ENCODE results near the gene FBXW2. TPM values are rescaled to one million over a fixed set of nuclear protein-coding genes. Genes with fewer than 3 reads are reported as not detected.

The FBXW2 gene
- total RNA-seq, 2 experiments from 2014 or later: 68.3 to 72.5 TPM

Other genes starting within 250 kb of the FBXW2 start
- gene CDK5RAP2, start 213.2 kb downstream of the FBXW2 start, total RNA-seq: 10 to 100 TPM; 51.8 to 57.9 TPM
- 1 to 10 TPM; 5.6 to 5.7 TPM for gene MEGF9, start 78.9 kb downstream of the FBXW2 start, total RNA-seq
- gene PSMD5, start 49.5 kb upstream of the FBXW2 start, total RNA-seq: 10 to 100 TPM; 63.0 to 68.1 TPM
- 100 to 1,000 TPM; 174 TPM for gene PHF19, start 83.8 kb upstream of the FBXW2 start, total RNA-seq
- gene TRAF1, start 133.4 kb upstream of the FBXW2 start, total RNA-seq: 100 to 1,000 TPM; 260 to 261 TPM